HG03558 (cell line): ENCODE measurements around the gene EXOC6B.
A peak's percentile ranks its signal among the peaks of the same experiment; 100 is the strongest.

Experiments
- ATAC-seq: cut with Tn5 transposase; IDR thresholded peaks from one replicate; pipeline ENCODE4 v1.9.1; 2021; ENCODE audit warnings: moderate number of reproducible peaks; ENCODE audit not compliant: unreplicated experiment; ENCODE audit errors: extremely low read depth

The EXOC6B gene

DNA sequence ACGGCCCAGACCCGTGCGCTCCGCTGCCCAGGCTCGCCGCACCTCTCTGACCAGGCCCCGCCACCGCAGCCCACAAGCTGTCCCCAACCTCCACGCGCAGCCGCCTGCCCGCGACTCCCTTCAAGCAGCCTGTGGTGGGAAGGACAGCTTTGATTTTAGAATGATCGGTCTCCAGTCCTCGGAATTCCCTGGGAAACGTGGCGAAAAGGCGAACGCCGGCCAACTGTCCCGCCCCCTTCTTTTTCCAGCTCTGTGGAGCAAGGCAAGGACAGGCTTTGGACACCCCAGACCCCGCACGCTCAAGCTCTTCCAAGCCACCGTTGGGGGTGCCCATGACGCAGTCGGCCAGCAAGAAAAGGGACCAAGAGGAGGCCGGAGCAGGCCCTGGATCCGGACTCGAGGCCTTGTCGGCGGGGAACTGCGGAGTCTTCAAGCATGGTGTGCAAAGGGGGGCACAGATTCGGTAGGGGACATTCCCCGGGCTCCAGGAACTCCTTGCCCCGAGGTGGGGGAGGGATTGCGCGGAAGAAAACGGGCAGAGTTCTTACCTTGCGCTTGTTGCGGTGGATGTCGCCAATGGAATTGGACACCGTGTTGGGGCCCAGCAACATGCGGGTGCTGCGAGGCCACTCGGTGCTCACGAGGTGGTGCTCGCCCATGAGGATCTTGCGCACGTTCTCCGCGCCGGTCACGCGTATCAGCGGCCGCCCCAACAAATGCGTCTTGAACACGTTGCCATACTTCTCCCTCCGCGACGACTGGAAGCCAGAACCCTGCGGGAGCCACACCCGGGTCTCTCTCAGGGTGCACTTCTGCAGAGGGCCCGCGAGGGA lies 682.2 kb downstream of the EXOC6B start:
- ATAC-seq: no peak

- no peak for ATAC-seq
These were observed 683.0 kb downstream of the EXOC6B start for GRCh38 chr2:72142570-72143440.

DNA sequence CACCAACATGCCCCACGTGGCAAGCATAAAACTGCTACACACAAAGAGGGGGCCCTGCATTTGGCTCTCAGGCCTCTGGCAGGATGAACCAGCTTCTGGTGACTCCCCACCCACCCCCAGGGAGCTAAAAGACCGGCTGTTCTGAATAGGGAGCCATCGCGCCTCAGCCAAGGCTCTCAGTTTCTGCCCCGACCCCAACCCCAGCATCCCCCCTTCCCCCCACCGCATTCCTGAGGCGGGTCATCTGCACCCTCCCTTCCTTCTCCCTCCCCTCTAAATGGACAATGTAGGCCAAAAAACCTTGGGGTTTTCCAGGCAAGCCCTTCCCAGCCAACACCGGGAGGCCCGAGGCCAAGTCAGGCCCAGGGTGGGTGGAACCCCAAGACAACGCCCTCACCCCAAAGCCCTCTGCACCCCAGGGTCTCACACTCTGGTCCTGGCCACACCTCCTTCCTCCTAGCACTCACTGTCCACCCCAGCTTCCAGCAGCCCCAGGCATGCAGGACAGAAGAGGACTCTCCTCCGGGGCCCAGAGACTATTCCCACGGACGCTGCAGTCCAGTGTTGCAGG lies 683.9 kb downstream of the EXOC6B start:
- no peak for ATAC-seq

GRCh38 chr2:72141032-72141645 lies 684.7 kb downstream of the EXOC6B start:
- ATAC-seq: no peak

DNA sequence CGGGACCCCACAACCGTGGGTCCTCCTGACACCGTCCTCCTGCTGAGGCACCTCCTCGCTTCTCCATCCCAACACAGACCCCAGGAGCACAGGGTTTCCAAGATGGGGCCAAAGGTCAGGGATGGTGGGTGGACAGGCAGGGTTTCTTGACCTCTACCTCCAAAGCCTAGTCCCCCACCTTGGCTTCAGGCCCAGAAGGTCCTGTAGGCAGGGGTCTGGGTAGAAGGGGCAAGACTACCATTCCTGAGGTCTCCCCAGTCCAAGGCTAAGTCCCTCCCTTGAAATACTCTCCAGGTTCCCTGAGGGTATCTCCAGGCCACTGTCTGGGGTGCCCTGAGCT lies 685.2 kb downstream of the EXOC6B start:
- ATAC-seq: no peak

DNA sequence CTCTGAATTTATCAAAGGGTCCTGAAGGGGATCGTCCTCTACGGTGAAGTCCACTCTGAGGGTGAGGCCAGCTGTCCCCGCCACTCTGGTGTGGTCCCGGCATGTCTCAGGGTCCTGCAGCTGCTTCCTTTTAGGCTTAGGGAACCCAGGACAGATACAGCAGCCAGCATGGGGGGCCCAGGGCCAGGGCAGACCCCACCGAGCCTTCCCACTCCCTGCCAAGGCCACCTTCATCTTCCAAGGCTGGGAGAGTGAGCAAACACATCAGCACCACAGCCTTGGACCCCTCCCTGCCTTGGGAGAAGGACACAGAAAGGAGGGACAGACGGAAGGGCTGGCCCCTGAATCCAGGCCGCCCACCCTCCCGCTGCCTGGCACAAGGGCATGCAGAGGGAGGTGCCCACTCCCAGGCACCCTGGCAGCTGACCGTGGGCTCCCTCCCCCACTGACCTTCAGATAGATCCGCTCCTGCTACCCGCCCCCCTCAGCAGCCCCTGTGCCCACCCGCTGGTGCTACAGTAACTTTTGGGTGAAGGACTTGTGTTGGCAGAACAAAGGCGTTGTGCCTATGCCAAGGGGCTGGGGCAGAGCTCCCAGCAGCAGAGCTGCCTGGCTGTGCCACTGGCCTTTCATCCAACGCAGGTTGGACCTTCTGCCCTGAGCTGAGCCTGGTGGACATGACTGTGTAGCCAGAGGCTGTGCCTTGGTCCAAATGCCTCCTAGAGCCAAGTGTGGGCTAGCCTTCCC lies 685.8 kb downstream of the EXOC6B start:
- ATAC-seq: no peak

DNA sequence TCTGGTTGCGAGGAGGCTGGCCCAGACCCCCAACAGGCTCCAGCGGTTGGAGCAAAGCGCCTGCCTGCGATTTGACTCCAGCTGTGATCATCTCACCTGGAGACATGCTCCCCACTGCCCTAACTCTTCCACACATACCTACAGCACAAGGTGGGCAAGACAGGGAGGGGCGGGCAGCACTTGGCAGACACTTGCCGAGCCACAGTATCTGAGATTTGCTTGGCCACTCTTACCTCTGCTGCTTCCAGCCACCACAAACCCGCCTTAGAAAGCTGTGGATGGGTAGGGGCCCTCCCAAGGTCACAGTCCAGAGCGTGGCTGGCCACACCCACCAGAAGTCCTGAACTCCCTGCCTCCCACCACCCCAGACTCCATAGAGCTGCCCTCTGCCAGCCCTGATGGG lies 686.4 kb downstream of the EXOC6B start:
- ATAC-seq: no peak

GRCh38 chr2:72138921-72139381 lies 686.9 kb downstream of the EXOC6B start:
- ATAC-seq: no peak

GRCh38 chr2:72138011-72138881 lies 687.6 kb downstream of the EXOC6B start:
- ATAC-seq: no peak

DNA sequence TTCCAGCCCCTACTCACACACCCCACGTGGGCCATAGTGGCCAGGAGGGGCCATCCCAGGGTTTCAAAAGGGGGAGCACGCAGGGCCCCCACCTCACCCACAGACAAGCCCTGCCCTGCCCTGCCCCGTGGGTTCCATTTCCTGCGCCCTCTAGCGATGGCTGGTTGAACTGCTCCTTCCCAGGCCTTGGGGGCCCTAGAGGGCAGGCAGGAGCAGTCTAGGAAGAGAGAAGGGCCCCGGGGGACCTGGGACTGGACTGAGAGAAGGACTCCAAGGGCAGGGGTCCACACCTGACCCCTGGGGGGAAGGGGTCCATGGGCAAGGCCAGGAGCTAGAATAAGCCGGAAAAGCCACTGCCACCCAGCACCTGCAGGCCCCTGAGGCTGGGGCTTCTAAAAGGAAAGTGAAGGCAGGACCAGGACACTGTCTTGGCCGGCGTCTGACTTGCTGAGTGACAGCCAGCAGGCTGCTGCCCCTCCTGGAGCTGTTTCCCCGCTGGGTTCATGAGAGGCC lies 688.3 kb downstream of the EXOC6B start:
- peak; percentile 77 for ATAC-seq

- no peak for ATAC-seq
These were observed 688.8 kb downstream of the EXOC6B start for GRCh38 chr2:72136933-72137497.

DNA sequence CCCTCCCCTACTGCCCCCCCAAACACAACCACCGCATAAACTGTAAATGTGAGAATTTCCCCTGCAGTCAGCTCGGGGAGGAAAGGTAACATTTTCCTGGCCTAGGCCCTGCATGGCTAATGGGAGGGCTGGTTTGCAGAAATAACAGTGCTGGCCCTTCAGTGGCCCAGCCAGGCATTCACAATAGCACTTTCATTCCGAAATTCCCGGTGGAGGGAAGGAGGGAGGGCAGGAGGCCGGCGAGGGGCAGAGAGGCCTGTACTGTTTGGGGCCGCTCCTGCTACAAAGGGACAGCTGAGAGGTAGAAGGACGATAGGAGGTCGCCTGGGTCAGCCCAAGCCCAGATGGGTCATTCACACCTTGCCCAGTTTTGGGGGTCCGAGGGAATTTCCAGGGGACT lies 689.5 kb downstream of the EXOC6B start:
- no peak for ATAC-seq

GRCh38 chr2:72135921-72136320 lies 689.9 kb downstream of the EXOC6B start:
- ATAC-seq: no peak

DNA sequence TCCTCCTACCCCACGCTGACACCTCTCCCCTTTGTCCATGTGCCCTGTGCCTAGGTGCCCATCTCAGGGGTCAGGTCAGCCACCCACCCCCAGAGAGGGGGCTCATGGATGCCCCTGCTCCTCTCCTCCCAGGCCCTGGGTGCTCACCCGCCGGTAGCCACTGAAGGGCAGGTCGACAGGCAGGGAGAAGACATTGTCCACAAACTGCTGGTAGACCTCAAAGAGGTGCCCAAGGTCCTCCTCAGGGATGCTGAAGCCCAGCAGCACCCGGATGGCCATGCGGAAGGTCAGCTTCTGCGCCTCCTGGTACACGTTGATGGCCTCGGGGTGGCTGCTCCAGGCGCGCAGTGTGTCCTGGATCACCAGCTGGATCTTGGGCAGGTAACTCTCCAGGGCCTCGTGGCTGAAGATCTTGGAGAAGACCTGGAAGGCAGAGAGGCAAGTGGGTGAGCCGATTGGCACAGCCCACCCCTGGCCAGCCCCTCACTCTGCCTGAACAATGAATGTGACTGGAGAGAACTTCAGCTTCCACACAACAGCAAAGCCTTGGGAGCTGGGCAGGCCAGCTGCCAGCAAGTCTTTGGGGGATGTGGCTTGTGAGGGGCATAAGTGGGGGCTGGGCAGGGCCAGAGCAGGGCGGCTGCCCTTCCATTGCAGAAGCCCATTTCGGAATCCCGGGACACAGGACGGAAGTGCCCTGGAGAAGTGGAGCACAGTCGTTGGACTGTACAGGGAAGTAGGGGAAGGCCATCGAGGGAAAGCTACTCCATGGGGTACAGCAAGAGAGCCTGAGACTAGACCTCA lies 690.6 kb downstream of the EXOC6B start:
- no peak for ATAC-seq

- ATAC-seq: no peak
These were observed 691.3 kb downstream of the EXOC6B start for GRCh38 chr2:72134408-72134996.

- ATAC-seq: no peak
These were observed 692.0 kb downstream of the EXOC6B start for GRCh38 chr2:72133721-72134407.
